NCI-H69 (cell line): ENCODE data around the gene ALDH7A1.

Source experiments
- DNase-seq: peaks from one replicate; lab custom pipeline; 2025; lab: John Stamatoyannopoulos, UW

ALDH7A1 gene

GRCh38 chr5:126508251-126508961 lies 86.6 kb downstream of the ALDH7A1 start:
- no peak for DNase-seq

- DNase-seq: no peak
Measured at GRCh38 chr5:126506079-126506478, 88.9 kb downstream of the ALDH7A1 start.

DNA sequence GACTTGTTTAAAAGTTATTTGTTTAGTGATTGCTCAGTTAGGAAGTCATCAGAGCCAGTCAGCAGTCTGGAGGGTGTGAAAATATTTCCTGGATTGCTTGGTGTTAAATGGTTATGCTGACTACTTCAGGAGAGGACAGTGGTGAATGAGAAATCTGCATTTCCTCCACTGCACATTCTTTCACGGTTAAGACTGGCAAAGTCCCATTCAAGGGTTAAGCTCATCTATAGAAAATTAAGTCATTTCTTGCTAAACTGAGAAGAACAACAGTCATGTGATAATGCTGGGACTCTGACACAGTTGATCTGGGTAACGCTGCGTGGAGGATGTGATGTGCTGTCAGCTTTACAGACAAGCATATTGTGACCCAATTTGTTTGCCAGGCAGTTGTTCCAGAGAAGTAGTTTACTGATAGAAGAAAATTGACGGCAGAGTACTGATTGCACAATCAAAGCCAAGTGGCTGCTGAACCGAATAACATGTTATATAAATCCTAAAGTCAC lies 91.4 kb downstream of the ALDH7A1 start:
- DNase-seq: no peak

- no peak for DNase-seq
Measured at GRCh38 chr5:126501448-126501847, 93.6 kb downstream of the ALDH7A1 start.

GRCh38 chr5:126499853-126500342 lies 95.1 kb downstream of the ALDH7A1 start:
- peak; percentile 98 for DNase-seq

DNA sequence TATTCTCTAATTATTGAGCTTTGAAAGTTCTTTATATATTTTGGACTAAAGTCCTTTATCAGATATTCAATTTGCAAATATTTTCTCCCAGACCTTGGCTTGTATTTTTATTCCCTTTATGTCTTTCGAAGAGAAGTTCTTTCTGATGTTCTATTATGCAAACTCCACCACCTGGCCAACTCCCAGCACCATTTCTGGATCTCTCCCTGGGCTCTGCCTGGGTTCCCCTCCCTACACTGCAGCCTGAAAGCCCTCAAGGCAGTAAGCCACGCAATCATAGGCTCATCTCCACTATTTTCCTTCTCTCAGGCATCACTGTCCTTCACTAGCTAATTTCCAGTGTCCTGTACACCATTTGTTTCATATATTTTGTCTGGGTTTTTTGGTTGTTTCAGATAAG lies 95.7 kb downstream of the ALDH7A1 start:
- peak; percentile 34 for DNase-seq

DNA sequence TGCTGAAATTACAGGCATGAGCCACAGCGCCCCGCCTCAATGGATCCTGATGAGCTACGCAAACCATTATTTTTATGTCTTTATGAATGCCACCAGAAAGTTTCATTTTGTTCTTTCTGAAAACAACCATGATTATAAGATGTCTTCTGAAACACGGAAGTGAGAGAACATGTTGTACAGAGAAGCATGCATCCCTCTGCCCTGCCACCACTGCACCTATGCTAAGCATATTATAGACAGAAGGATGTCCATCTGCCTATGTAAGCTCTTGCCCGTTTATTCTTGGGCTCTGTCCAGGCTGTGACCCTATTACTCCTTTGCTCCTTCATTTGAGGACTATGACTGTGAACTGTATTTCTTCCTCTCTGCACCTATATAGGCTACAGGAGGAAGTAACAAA lies 97.5 kb downstream of the ALDH7A1 start:
- DNase-seq: no peak

DNA sequence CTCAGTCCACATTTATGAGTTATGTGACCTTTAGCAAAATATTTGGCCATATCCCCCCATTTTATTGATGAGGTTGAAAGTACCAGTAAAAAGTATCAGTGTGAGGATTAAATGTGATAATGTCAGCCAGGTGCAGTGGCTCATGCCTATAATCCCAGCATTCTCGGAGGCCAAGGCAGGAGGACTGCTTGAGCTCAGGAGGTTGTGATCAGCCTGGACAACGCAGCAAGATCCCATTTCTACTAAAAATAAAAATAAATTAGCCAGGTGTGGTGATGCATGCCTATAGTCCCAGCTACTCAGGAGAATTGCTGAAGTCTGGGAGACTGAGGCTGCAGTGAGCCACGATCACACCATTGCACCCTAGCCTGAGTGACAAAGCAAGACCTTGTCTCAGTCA lies 100.6 kb downstream of the ALDH7A1 start:
- DNase-seq: no peak

DNA sequence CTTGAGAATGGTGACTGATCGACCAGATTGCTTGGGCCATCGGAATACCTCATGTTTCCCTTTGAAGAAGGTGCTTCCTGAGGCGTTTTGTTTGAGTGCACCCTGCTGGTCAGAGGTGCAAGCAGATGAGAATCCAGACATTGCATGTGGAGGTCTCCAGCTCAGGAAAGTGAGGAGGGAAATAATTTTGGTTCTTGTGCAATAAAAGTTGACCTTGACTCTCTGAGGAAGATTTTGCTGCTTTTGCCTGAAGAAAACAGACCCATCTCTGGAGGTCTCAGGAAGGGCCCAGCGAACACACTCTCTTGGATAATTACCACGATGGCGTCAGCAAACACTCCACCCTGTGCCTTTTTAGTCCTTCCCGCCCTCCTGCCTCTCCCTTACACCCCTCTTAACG lies 102.1 kb downstream of the ALDH7A1 start:
- DNase-seq: peak; percentile 73

DNA sequence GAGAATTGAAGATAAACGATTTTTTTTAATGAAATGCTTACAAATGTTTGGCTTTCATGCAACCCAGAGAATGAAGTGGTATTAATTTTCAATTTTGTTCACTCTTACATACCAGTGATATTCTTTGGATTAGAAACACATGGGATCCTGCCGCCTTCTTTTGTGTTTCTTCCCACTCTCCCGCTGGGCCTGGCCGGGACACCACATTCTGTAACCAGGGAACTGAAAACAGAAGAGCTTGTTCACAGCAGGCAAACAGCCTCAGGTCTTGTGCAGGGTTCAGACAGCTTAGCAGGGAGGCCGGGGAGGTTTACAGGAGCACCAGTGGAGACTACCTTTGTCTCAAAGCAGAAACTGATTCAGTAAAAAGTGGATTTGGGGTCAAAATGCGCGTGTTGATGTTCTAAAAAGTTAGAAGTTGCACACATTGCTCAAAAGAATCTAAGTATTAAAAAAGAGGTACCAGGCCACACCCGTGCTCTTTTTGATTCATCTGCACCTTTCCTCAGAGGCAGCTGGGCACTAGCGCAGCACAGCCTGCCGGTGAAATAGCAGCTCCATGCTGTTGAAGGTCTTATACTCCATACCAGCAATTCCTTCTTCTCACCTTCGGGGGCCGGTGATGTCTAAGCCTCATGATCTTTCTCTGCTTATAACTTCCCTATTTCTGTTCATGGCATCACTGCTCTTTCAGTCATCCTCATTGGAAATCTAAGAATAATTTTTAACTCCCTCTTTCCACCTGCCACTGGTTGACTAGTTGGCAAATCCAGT lies 104.7 kb downstream of the ALDH7A1 start:
- DNase-seq: peak; percentile 95

GRCh38 chr5:126488443-126489065 lies 106.5 kb downstream of the ALDH7A1 start:
- DNase-seq: peak; percentile 66

GRCh38 chr5:126487596-126487995 lies 107.4 kb downstream of the ALDH7A1 start:
- no peak for DNase-seq

- DNase-seq: no peak
Measured at GRCh38 chr5:126486332-126486731, 108.7 kb downstream of the ALDH7A1 start.

- no peak for DNase-seq
Measured at GRCh38 chr5:126484253-126484652, 110.8 kb downstream of the ALDH7A1 start.

DNA sequence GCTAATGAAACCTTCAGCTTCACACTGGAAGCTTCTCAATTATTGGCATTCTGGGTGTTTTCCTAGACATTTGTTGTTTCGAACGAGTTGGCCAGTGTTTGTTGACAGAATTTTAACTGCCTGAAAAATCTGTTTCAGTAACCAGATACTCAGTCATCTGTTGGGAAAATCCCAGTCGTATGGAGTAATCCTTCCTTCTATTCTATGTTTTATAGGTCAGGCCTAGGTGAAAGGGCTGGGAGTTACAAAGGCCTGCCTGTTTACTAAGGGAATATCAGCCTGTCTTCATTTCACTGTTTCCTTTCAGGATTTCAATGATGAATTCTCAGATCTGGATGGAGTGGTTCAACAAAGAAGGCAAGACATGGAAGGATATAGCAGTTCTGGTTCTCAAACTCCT lies 111.9 kb downstream of the ALDH7A1 start:
- DNase-seq: peak; percentile 93

GRCh38 chr5:126482591-126482990 lies 112.4 kb downstream of the ALDH7A1 start:
- peak; percentile 93 for DNase-seq

DNA sequence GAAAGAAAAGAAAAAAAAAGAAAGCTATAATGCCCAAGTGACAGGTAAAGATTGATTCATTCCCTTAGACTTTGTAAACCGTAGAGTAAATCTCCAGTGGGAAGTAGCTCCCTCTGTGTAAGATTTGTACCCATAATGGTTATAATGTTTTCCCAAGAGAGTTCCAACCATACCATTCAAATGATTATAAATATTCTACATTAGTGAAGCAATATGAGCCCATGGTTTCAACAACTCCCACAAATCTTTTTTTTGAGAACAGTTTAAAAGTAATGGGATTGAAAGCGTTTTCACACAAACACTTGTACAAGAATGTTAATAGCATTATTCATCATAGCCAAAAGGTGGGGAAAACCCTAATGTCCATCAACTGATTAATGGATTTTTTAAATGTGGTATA lies 113.8 kb downstream of the ALDH7A1 start:
- DNase-seq: peak; percentile 21
